ENCODE results near the gene SCAF1.

- TF ChIP-seq GTF2E2 (tag; IDR thresholded peaks at IDR 0.05) (no peak), SAFB (IDR thresholded peaks at IDR 0.05; ENCODE audit: borderline replicate concordance, low read depth, low read length) (no peak)
These were observed 50.1 kb downstream of the SCAF1 start for GRCh38 chr19:49692147-49692506.

Measured in K562 (cell line).